Endothelial cell (in vitro differentiated cells): Measurements from ENCODE around the gene HOXB8. TPM values are rescaled to one million over a fixed set of nuclear protein-coding genes. Genes with fewer than 3 reads are reported as not detected.

ENCODE experiments used
- DNase-seq: peaks from one replicate; pipeline ENCODE4 v3.0.0; 2021; ENCODE audit warnings: low spot score
- H3K27ac Mint-ChIP-seq: one replicate; pipeline ENCODE4 v1.8.0; 2021; ENCODE audit warnings: mixed read lengths, inconsistent platforms; ENCODE audit not compliant: unreplicated experiment
- H3K27me3 Mint-ChIP-seq: one replicate; pipeline ENCODE4 v1.8.0; 2021; ENCODE audit warnings: mild to moderate bottlenecking, moderate library complexity, mixed read lengths, inconsistent platforms; ENCODE audit not compliant: unreplicated experiment
- H3K36me3 Mint-ChIP-seq: one replicate; pipeline ENCODE4 v1.8.0; 2021; ENCODE audit warnings: mild to moderate bottlenecking, low read depth, mixed read lengths, inconsistent platforms; ENCODE audit not compliant: unreplicated experiment
- H3K4me1 Mint-ChIP-seq: one replicate; pipeline ENCODE4 v1.8.0; 2021; ENCODE audit warnings: mild to moderate bottlenecking, mixed read lengths, inconsistent platforms; ENCODE audit not compliant: unreplicated experiment
- H3K4me3 Mint-ChIP-seq: one replicate; pipeline ENCODE4 v1.8.0; 2021; ENCODE audit warnings: mild to moderate bottlenecking, mixed read lengths, inconsistent platforms; ENCODE audit not compliant: unreplicated experiment
- H3K9me3 Mint-ChIP-seq: one replicate; pipeline ENCODE4 v1.8.0; 2021; ENCODE audit warnings: mixed read lengths, inconsistent platforms; ENCODE audit not compliant: unreplicated experiment
- CTCF ChIP-seq: fragments of 200-600 bp; sonication (generic); IDR thresholded peaks from one replicate; pipeline ENCODE4 v1.5.0; 2021; ENCODE audit warnings: antibody characterized with exemption; ENCODE audit not compliant: unreplicated experiment
- total RNA-seq: library from RNA; stranded (reverse); fragmentation: NEBNext Ultra II Directional; extraction: Animal tissue kit (Norgen Biotek cat#: 25700); gene quantifications from one replicate; pipeline ENCODE4 v1.2.1, GENCODE V29; 2021; ENCODE audit not compliant: unreplicated experiment

Gene HOXB8
- total RNA-seq, 1 donor from 2014 or later: 0.15 TPM

GRCh38 chr17:48604770-48605329 lies 10.2 kb downstream of the HOXB8 start, which contains the start of gene HOXB6:
Gene HOXB6 (minus strand): TSS chr17:48604986. CDS start chr17:48598150, 6,836 bp downstream.
- no peak for TF ChIP-seq CTCF
- Mint-ChIP-seq H3K4me1 (peaks cover 42% of the 10 kb centered on the region), H3K36me3 (no peaks in the 10 kb centered on the region), H3K27ac (no peak within 1 kb of the TSS), H3K9me3 (no peaks in the 10 kb centered on the region), H3K27me3 (peaks cover 59% of the 10 kb centered on the region), H3K4me3 (no peak within 1 kb of the TSS)
- DNase-seq: no peak

GRCh38 chr17:48603959-48604769 lies 10.9 kb downstream of the HOXB8 start:
- H3K4me1 Mint-ChIP-seq: peaks cover 43% of the 10 kb centered on the region

GRCh38 chr17:48601539-48602425 lies 13.3 kb downstream of the HOXB8 start:
- Mint-ChIP-seq H3K4me3 (no peak overlapping the region), H3K36me3 (no peaks in the 10 kb centered on the region), H3K9me3 (no peaks in the 10 kb centered on the region), H3K27me3 (peaks cover 68% of the 10 kb centered on the region), H3K4me1 (peaks cover 47% of the 10 kb centered on the region), H3K27ac (no peak overlapping the region)
- TF ChIP-seq CTCF: no peak
- no peak for DNase-seq

More at GRCh38 chr17:48603959-48604769, 10.9 kb downstream of the HOXB8 start:
- DNase-seq: no peak
- Mint-ChIP-seq H3K4me3 (no peak overlapping the region), H3K27me3 (peaks cover 63% of the 10 kb centered on the region), H3K9me3 (no peaks in the 10 kb centered on the region), H3K36me3 (no peaks in the 10 kb centered on the region), H3K27ac (no peak overlapping the region)
- no peak for TF ChIP-seq CTCF

GRCh38 chr17:48601207-48601538 lies 13.9 kb downstream of the HOXB8 start:
- DNase-seq: no peak
- Mint-ChIP-seq H3K4me1 (peaks cover 47% of the 10 kb centered on the region), H3K36me3 (no peaks in the 10 kb centered on the region), H3K4me3 (no peak overlapping the region), H3K27me3 (peaks cover 67% of the 10 kb centered on the region), H3K27ac (no peak overlapping the region), H3K9me3 (no peaks in the 10 kb centered on the region)
- TF ChIP-seq CTCF: no peak
